Measurements from ENCODE around the gene C2orf76.

DNA sequence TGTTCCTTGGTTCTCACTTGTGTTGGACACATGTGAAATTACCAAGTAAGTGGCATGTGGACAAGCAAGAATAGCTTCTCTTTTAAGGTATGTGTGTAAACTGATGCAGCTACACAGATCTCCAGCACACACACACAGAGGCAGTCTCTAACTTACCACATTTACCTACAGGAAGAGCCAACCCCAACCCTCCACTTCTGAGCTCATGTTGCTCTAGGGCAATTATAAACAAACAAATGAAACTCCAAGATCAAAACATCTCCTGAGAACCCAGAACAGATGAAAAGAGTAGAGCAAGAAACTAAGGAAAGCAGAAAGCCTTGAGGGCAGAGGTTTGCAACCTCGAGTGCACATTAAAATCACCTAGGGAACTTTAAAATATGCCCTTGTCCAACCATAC is 49.0 kb upstream of the C2orf76 start:
- TF ChIP-seq, protein P1, sequence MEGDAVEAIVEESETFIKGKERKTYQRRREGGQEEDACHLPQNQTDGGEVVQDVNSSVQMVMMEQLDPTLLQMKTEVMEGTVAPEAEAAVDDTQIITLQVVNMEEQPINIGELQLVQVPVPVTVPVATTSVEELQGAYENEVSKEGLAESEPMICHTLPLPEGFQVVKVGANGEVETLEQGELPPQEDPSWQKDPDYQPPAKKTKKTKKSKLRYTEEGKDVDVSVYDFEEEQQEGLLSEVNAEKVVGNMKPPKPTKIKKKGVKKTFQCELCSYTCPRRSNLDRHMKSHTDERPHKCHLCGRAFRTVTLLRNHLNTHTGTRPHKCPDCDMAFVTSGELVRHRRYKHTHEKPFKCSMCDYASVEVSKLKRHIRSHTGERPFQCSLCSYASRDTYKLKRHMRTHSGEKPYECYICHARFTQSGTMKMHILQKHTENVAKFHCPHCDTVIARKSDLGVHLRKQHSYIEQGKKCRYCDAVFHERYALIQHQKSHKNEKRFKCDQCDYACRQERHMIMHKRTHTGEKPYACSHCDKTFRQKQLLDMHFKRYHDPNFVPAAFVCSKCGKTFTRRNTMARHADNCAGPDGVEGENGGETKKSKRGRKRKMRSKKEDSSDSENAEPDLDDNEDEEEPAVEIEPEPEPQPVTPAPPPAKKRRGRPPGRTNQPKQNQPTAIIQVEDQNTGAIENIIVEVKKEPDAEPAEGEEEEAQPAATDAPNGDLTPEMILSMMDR (IDR thresholded peaks at IDR 0.05) = no peak
- no peak for TF ChIP-seq POLR2A (IDR thresholded peaks at IDR 0.05)

Measured in prostate gland (tissue), 2 donors.